ENCODE measurements around the gene SKOR2.

The SKOR2 gene

GRCh38 chr18:47287911-47288585 lies 36.6 kb upstream of the SKOR2 start:
- TF ChIP-seq ZBTB7A (IDR thresholded peaks at IDR 0.05; ENCODE audit: low read depth) (no peak), FOXM1 (IDR thresholded peaks at IDR 0.05; ENCODE audit: borderline replicate concordance, low read depth) (no peak)

- no peak for TF ChIP-seq USF1 (IDR thresholded peaks at IDR 0.05)
- TF ChIP-seq FOXM1 (IDR thresholded peaks at IDR 0.05; ENCODE audit: borderline replicate concordance, low read depth), result no peak
- no peak for TF ChIP-seq YY1 (IDR thresholded peaks at IDR 0.05; ENCODE audit: low read depth)
- TF ChIP-seq CEBPB (IDR thresholded peaks at IDR 0.05), result no peak
- TF ChIP-seq ZBTB7A (IDR thresholded peaks at IDR 0.05; ENCODE audit: low read depth), result no peak
- TF ChIP-seq TEAD4 (IDR thresholded peaks at IDR 0.05), result no peak
- TF ChIP-seq EGR1 (IDR thresholded peaks at IDR 0.05), result no peak
- TF ChIP-seq RAD21 (IDR thresholded peaks at IDR 0.05; ENCODE audit: low read depth), result no peak
- TF ChIP-seq MAX (IDR thresholded peaks at IDR 0.05), result no peak
- no peak for TF ChIP-seq TCF12 (IDR thresholded peaks at IDR 0.05; ENCODE audit: low read depth)
- no peak for TF ChIP-seq TAF1 (IDR thresholded peaks at IDR 0.05; ENCODE audit: low read depth)
- TF ChIP-seq NFIC (IDR thresholded peaks at IDR 0.05), result no peak
- TF ChIP-seq CREB1 (IDR thresholded peaks at IDR 0.05; ENCODE audit: low read depth), result no peak
- TF ChIP-seq REST (IDR thresholded peaks at IDR 0.05; ENCODE audit: low read depth), result no peak
- no peak for TF ChIP-seq EP300 (IDR thresholded peaks at IDR 0.05; ENCODE audit: borderline replicate concordance)
Observed at GRCh38 chr18:47286776-47287410, 35.4 kb upstream of the SKOR2 start.

GRCh38 chr18:47285456-47285855 lies 34.0 kb upstream of the SKOR2 start:
- no peak for TF ChIP-seq ZBTB7A (IDR thresholded peaks at IDR 0.05; ENCODE audit: low read depth)
- TF ChIP-seq NFIC (IDR thresholded peaks at IDR 0.05), result no peak
- no peak for TF ChIP-seq USF1 (IDR thresholded peaks at IDR 0.05)
- TF ChIP-seq RAD21 (IDR thresholded peaks at IDR 0.05; ENCODE audit: low read depth), result no peak
- TF ChIP-seq MAX (IDR thresholded peaks at IDR 0.05), result no peak
- no peak for TF ChIP-seq REST (IDR thresholded peaks at IDR 0.05; ENCODE audit: low read depth)
- no peak for TF ChIP-seq EP300 (IDR thresholded peaks at IDR 0.05; ENCODE audit: borderline replicate concordance)
- TF ChIP-seq CREB1 (IDR thresholded peaks at IDR 0.05; ENCODE audit: low read depth), result no peak
- TF ChIP-seq TCF12 (IDR thresholded peaks at IDR 0.05; ENCODE audit: low read depth), result no peak
- no peak for TF ChIP-seq CEBPB (IDR thresholded peaks at IDR 0.05)
- TF ChIP-seq TAF1 (IDR thresholded peaks at IDR 0.05; ENCODE audit: low read depth), result no peak
- TF ChIP-seq EGR1 (IDR thresholded peaks at IDR 0.05), result no peak
- no peak for TF ChIP-seq YY1 (IDR thresholded peaks at IDR 0.05; ENCODE audit: low read depth)
- TF ChIP-seq TEAD4 (IDR thresholded peaks at IDR 0.05), result no peak
- TF ChIP-seq FOXM1 (IDR thresholded peaks at IDR 0.05; ENCODE audit: borderline replicate concordance, low read depth), result no peak

GRCh38 chr18:47284721-47285395 lies 33.4 kb upstream of the SKOR2 start:
- no peak for TF ChIP-seq MAX (IDR thresholded peaks at IDR 0.05)
- TF ChIP-seq NFIC (IDR thresholded peaks at IDR 0.05), result no peak
- TF ChIP-seq CEBPB (IDR thresholded peaks at IDR 0.05), result no peak
- TF ChIP-seq EGR1 (IDR thresholded peaks at IDR 0.05), result no peak
- TF ChIP-seq REST (IDR thresholded peaks at IDR 0.05; ENCODE audit: low read depth), result no peak
- no peak for TF ChIP-seq YY1 (IDR thresholded peaks at IDR 0.05; ENCODE audit: low read depth)
- no peak for TF ChIP-seq RAD21 (IDR thresholded peaks at IDR 0.05; ENCODE audit: low read depth)
- no peak for TF ChIP-seq USF1 (IDR thresholded peaks at IDR 0.05)
- no peak for TF ChIP-seq ZBTB7A (IDR thresholded peaks at IDR 0.05; ENCODE audit: low read depth)
- TF ChIP-seq CREB1 (IDR thresholded peaks at IDR 0.05; ENCODE audit: low read depth), result no peak

Data from Ishikawa (cell line).